Natural killer cell (primary cell): ENCODE measurements around the gene KIF1B. TPM values are rescaled to one million over a fixed set of nuclear protein-coding genes. Genes with fewer than 3 reads are reported as not detected.

Source experiments
- ATAC-seq, 3 donors: fragments of 150-1000 bp in 2 of 3; fragments of 200-7000 bp in 1 of 3; cut with Tn5 transposase; 1 replicate in 1 of 3; 2 replicates in 2 of 3; pipeline ENCODE4 v1.10.0; 2021; ENCODE audit warnings: mild to moderate bottlenecking in 2 of 3, moderate library complexity in 2 of 3
- DNase-seq, 2 donors: peaks; one replicate each; pipeline versions ENCODE4 v3.0.0 to v3.0.0-alpha.2; 2013 to 2021; ENCODE audit warnings: mixed read lengths in 1 of 2
- H3K27ac ChIP-seq: one replicate; pipeline ENCODE4 v1.5.1; 2013; ENCODE audit warnings: mild to moderate bottlenecking, low read length
- H3K27me3 ChIP-seq: one replicate; pipeline ENCODE4 v1.6.1; 2013; ENCODE audit warnings: low read length; ENCODE audit not compliant: control insufficient read depth, insufficient read depth
- H3K36me3 ChIP-seq: one replicate; pipeline ENCODE4 v1.6.1; 2013; ENCODE audit warnings: low read length; ENCODE audit not compliant: control insufficient read depth, insufficient read depth
- H3K4me1 ChIP-seq: one replicate; pipeline ENCODE4 v1.6.1; 2013; ENCODE audit warnings: low read length; ENCODE audit not compliant: control insufficient read depth, insufficient read depth
- H3K4me3 ChIP-seq: one replicate; pipeline ENCODE4 v1.5.1; 2013; ENCODE audit warnings: low read length
- H3K9me3 ChIP-seq: one replicate; pipeline ENCODE4 v1.6.1; 2013; ENCODE audit warnings: low read length; ENCODE audit not compliant: control insufficient read depth, insufficient read depth
- H3K27ac Mint-ChIP-seq, 2 donors: one replicate each; pipeline ENCODE4 v1.8.0; 2022; ENCODE audit warnings: mild to moderate bottlenecking in 2 of 2, mixed read lengths in 2 of 2, moderate library complexity in 1 of 2
- H3K27me3 Mint-ChIP-seq, 2 donors: one replicate each; pipeline ENCODE4 v1.8.0; 2022; ENCODE audit warnings: low read depth in 2 of 2, mixed read lengths in 2 of 2
- H3K36me3 Mint-ChIP-seq: one replicate; pipeline ENCODE4 v1.8.0; 2022; ENCODE audit warnings: mixed read lengths
- H3K4me1 Mint-ChIP-seq, 2 donors: one replicate each; pipeline ENCODE4 v1.8.0; 2022; ENCODE audit warnings: mixed read lengths in 2 of 2
- H3K4me3 Mint-ChIP-seq: one replicate; pipeline ENCODE4 v1.8.0; 2022; ENCODE audit warnings: mild to moderate bottlenecking, moderate library complexity, mixed read lengths
- H3K9me3 Mint-ChIP-seq, 2 donors: one replicate each; pipeline ENCODE4 v1.8.0; 2022; ENCODE audit warnings: mixed read lengths in 2 of 2
- WGBS: methylation state at CpG from one replicate; pipeline ENCODE4 v1.1.7; 2013; ENCODE audit warnings: missing lambda C conversion rate; ENCODE audit not compliant: insufficient coverage; 5-methylcytosine and 5-hydroxymethylcytosine counted together
- intact Hi-C: fragments of 100-400 bp; cut with micrococcal nuclease; formaldehyde crosslinking; loops from one replicate; pipeline ENCODE4 v1.14.2; 2022
- total RNA-seq, 4 donors: library from RNA; stranded (reverse); fragments of 120-200 nt in 1 of 4; gene quantifications; one replicate each; pipeline versions ENCODE4 v1.2.3 to v1.2.4, GENCODE V29; 2013 to 2022
- TF ChIP-seq, protein P1 (sequence below): fragments of 200-600 bp; IDR thresholded peaks from one replicate; pipeline ENCODE4 v1.8.0; 2022; ENCODE audit warnings: antibody characterized with exemption

Gene KIF1B
- total RNA-seq, 3 donors from 2014 or later (not counting 1 experiment from before 2014, with no cell fraction given): 15.2 to 22.0 (median 16.3) TPM

GRCh38 chr1:10189659-10190058 is 20.7 kb upstream of the KIF1B start:
- no peaks in the 10 kb centered on the region for H3K4me1 ChIP-seq
- no peak overlapping the region for H3K27ac Mint-ChIP-seq
- H3K4me3 ChIP-seq: no peak overlapping the region
- WGBS: 46% methylated on average over 4 of the region's 4 CpGs
- TF ChIP-seq, protein P1, sequence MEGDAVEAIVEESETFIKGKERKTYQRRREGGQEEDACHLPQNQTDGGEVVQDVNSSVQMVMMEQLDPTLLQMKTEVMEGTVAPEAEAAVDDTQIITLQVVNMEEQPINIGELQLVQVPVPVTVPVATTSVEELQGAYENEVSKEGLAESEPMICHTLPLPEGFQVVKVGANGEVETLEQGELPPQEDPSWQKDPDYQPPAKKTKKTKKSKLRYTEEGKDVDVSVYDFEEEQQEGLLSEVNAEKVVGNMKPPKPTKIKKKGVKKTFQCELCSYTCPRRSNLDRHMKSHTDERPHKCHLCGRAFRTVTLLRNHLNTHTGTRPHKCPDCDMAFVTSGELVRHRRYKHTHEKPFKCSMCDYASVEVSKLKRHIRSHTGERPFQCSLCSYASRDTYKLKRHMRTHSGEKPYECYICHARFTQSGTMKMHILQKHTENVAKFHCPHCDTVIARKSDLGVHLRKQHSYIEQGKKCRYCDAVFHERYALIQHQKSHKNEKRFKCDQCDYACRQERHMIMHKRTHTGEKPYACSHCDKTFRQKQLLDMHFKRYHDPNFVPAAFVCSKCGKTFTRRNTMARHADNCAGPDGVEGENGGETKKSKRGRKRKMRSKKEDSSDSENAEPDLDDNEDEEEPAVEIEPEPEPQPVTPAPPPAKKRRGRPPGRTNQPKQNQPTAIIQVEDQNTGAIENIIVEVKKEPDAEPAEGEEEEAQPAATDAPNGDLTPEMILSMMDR: no peak
- H3K4me1 Mint-ChIP-seq: no peaks in the 10 kb centered on the region
- ATAC-seq: peak; percentile 36 to 64 (median 58)
- intact Hi-C loops: no loop called here
- no peaks in the 10 kb centered on the region for H3K9me3 ChIP-seq
- no peaks in the 10 kb centered on the region for H3K9me3 Mint-ChIP-seq
- H3K36me3 ChIP-seq: no peaks in the 10 kb centered on the region
- no peaks in the 10 kb centered on the region for H3K36me3 Mint-ChIP-seq
- no peak overlapping the region for H3K27ac ChIP-seq
- H3K27me3 ChIP-seq: no peaks in the 10 kb centered on the region
- peaks cover 0 to 3% of the 10 kb centered on the region in 2 donors for H3K27me3 Mint-ChIP-seq
- no peak overlapping the region for H3K4me3 Mint-ChIP-seq
- no peak for DNase-seq

GRCh38 chr1:10192263-10192662 is 18.1 kb upstream of the KIF1B start:
- H3K27ac ChIP-seq: no peak overlapping the region
- 92% methylated on average over 5 of the region's 5 CpGs for WGBS
- no peaks in the 10 kb centered on the region for H3K4me1 Mint-ChIP-seq
- peaks cover 0 to 7% of the 10 kb centered on the region in 2 donors for H3K27me3 Mint-ChIP-seq
- no peaks in the 10 kb centered on the region for H3K9me3 ChIP-seq
- ATAC-seq (no peak), DNase-seq (no peak)
- H3K36me3 Mint-ChIP-seq: no peaks in the 10 kb centered on the region
- H3K4me3 Mint-ChIP-seq: no peak overlapping the region
- TF ChIP-seq, protein P1: no peak
- no peak overlapping the region for H3K27ac Mint-ChIP-seq
- no peaks in the 10 kb centered on the region for H3K4me1 ChIP-seq
- no peaks in the 10 kb centered on the region for H3K36me3 ChIP-seq
- H3K27me3 ChIP-seq: no peaks in the 10 kb centered on the region
- H3K9me3 Mint-ChIP-seq: no peaks in the 10 kb centered on the region
- intact Hi-C loops: loop anchor here (2.0 kb wide), 1 partner anchor 17 kb away; no protein-coding TSS in a partner anchor
- H3K4me3 ChIP-seq: no peak overlapping the region

GRCh38 chr1:10193288-10193687 is 17.1 kb upstream of the KIF1B start:
- H3K9me3 Mint-ChIP-seq: no peaks in the 10 kb centered on the region
- H3K27me3 Mint-ChIP-seq: peaks cover 0 to 8% of the 10 kb centered on the region in 2 donors

More at GRCh38 chr1:10193288-10193687, 17.1 kb upstream of the KIF1B start:
- ATAC-seq (no peak), DNase-seq (no peak)
- TF ChIP-seq, protein P1: no peak
- Histone ChIP-seq H3K4me3 (no peak overlapping the region), H3K4me1 (no peaks in the 10 kb centered on the region), H3K27ac (no peak overlapping the region), H3K9me3 (no peaks in the 10 kb centered on the region), H3K27me3 (no peaks in the 10 kb centered on the region), H3K36me3 (no peaks in the 10 kb centered on the region)
- Mint-ChIP-seq H3K36me3 (no peaks in the 10 kb centered on the region), H3K27ac (no peak overlapping the region), H3K4me3 (no peak overlapping the region), H3K4me1 (no peaks in the 10 kb centered on the region)
- WGBS: 81% methylated on average over 5 of the region's 6 CpGs
- intact Hi-C loops: loop anchor here (2.0 kb wide), 1 partner anchor 16 kb away; no protein-coding TSS in a partner anchor
